ENCODE results near the gene CEL.

GRCh38 chr9:133117271-133118178 is 55.7 kb downstream of the CEL start:
- no peak for TF ChIP-seq YY1 (IDR thresholded peaks at IDR 0.05; ENCODE audit: insufficient read depth, insufficient read length)
- no peak for TF ChIP-seq ZNF274 (IDR thresholded peaks at IDR 0.05; ENCODE audit: low read depth, low read length)
